Stimulated activated naive CD4-positive, alpha-beta T cell (primary cell): ENCODE measurements around the gene NSD1.

Experiments
- DNase-seq, 6 experiments: peaks; one replicate each; lab custom pipeline; 2025; lab: John Stamatoyannopoulos, UW

The NSD1 gene

DNA sequence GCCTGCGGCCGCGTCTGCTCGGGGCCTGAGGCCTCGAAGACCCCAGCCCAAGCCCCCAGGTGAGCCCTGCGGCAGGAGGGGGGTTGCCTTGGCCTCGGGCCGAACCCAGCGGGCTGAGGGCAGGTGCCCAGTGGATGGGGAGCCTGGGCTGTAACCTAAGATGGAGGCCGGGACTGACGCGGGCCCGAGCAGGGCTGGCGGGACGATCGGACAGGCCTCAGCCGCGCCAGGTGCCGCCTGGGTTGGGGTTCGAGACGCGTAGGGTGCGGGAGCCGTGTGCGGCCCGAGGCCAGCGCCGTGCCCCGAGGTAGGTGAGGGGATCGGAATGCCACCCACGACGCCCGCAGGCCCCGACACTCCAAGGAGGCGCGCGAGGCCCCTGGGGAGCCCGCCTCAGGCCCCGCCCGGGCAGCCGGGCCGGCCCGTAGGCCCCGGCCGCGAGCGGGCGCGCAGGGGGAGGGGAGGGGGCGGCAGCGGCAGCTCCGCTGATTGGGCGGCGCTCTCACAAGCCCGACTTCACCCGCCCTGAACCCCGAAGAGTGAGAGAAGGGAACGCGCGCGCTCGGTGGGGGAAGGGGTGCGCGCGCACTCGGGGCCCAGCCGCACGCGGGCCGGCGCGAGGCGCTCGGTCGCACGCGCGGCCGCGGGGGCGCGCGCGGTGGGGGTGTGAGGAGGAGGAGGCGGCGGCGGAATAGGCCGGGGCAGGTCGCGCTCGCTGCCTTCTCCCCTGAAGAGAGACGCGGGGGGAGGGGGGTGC, at the start of gene NSD1:
NSD1 (plus strand) TSS at position 678 of the 757 bp plus-strand sequence. CDS start 1,331 bp downstream, outside the sequence.
- peak; percentile 83 to 93 (median 86) for DNase-seq

DNA sequence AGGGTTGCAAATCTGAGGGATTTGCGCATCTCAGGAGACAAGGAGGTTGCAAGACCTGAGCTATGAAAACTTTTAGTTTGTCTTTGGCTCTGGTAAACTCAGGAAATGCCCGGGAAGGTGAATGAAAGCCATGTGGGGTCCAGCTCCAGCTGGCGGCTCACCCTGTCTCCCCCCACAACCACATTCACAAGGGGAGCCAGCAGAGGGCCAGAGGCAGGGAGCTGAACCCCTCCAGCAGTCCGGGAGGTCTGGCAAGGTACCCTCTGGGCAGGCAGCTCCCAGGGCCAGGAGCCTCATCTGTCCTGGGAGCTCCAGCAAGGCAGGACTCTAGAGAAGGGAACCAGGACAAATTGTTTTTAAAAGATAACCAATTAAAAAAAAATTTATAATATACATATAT, 49.4 kb upstream of the NSD1 start:
- DNase-seq, result no peak

- no peak for DNase-seq
Measured at GRCh38 chr5:177085985-177086653, 47.5 kb upstream of the NSD1 start.

DNA sequence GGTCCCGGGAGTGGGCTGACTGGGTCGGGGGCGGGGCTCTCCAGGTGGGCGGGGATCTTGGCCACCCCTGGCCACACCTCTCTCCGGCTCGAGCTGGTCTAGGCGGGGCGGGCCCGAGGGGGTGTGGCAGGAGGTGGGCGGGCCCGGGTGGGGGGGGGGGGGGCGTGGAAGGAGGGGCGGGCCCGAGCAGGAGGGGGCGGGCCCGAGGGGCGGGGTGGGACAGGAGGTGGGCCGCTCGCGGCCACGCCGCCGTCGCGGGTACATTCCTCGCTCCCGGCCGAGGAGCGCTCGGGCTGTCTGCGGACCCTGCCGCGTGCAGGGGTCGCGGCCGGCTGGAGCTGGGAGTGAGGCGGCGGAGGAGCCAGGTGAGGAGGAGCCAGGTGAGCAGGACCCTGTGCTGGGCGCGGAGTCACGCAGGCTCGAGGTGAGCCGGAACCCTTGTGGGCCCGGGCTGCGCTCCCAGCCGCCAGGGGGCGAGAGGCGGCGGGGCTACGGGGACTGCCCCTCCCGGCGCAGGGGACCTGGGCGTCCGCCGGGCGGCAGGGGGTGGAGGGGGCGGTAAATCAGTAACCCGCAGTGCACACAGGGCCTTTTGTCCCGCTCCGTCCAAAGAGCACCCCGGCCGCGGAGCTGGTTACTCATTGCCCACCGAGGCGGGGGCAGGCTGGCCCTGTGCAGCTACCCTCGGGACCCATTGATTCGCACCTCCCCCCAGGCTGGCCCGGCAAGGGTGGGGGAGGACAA, 46.7 kb upstream of the NSD1 start, which contains the start of gene FGFR4:
FGFR4 (plus strand) TSS at position 262 of the 744 bp plus-strand sequence. CDS start 2,688 bp downstream, outside the sequence.
- peak; percentile 45 to 86 (median 74) for DNase-seq

GRCh38 chr5:177087398-177088005, 46.1 kb upstream of the NSD1 start:
- no peak for DNase-seq

GRCh38 chr5:177089127-177089526, 44.4 kb upstream of the NSD1 start:
- DNase-seq, result no peak

DNA sequence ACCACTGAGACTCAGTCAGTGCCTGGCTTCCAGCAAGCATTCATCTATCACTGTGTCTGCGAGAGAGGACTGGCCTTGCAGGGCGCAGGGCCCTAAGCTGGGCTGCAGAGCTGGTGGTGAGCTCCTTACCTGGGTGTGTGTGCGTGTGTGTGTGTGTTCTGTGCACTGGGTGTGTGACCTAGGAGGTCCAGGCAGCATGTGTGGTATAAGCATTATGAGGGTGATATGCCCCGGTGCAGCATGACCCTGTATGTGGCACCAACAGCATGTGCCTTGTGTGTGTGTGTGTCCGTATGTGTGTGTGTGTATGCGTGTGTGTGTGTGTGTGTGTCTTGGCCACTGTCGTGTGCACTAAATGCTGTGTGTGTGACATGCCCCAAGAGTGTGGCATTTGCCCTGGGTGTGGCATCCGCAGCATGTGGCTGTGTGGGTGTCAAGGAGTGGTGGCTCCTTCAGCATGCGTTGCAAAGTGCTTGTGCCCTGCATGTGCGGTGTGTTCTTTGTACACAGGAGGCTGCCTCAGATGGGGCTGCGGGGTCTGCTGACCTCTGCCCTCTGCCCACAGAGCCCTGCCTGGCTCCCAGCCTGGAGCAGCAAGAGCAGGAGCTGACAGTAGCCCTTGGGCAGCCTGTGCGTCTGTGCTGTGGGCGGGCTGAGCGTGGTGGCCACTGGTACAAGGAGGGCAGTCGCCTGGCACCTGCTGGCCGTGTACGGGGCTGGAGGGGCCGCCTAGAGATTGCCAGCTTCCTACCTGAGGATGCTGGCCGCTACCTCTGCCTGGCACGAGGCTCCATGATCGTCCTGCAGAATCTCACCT, 43.5 kb upstream of the NSD1 start:
- DNase-seq, result no peak

DNA sequence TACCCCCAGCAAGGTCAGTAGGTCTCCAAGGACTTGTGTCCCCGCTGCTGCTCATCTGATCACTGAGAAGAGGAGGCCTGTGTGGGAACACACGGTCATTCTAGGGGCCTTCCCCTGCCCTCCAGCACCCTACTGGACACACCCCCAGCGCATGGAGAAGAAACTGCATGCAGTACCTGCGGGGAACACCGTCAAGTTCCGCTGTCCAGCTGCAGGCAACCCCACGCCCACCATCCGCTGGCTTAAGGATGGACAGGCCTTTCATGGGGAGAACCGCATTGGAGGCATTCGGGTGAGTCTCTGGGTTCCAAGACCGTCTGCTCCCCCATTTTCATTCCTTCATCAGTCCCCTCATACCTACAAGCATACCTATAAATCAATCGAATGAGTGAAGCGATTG, 42.8 kb upstream of the NSD1 start:
- DNase-seq, result no peak

GRCh38 chr5:177091232-177091631, 42.3 kb upstream of the NSD1 start:
- no peak for DNase-seq

DNA sequence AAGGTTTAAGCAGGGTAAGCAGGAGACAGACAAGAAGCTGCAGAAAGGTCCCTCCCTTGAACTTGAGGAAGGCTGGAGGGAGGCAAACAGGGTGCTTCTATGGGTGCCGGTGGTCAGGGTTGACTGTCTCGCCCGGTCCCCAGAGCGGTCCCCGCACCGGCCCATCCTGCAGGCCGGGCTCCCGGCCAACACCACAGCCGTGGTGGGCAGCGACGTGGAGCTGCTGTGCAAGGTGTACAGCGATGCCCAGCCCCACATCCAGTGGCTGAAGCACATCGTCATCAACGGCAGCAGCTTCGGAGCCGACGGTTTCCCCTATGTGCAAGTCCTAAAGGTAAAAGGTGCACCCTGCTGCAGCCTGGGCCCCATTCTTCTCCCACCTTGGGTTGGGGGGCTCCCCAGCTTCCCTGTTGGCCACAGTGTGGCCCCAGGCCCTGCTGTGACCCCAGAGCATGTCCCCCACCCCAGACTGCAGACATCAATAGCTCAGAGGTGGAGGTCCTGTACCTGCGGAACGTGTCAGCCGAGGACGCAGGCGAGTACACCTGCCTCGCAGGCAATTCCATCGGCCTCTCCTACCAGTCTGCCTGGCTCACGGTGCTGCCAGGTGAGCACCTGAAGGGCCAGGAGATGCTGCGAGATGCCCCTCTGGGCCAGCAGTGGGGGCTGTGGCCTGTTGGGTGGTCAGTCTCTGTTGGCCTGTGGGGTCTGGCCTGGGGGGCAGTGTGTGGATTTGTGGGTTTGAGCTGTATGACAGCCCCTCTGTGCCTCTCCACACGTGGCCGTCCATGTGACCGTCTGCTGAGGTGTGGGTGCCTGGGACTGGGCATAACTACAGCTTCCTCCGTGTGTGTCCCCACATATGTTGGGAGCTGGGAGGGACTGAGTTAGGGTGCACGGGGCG, 41.1 kb upstream of the NSD1 start:
- no peak for DNase-seq

DNA sequence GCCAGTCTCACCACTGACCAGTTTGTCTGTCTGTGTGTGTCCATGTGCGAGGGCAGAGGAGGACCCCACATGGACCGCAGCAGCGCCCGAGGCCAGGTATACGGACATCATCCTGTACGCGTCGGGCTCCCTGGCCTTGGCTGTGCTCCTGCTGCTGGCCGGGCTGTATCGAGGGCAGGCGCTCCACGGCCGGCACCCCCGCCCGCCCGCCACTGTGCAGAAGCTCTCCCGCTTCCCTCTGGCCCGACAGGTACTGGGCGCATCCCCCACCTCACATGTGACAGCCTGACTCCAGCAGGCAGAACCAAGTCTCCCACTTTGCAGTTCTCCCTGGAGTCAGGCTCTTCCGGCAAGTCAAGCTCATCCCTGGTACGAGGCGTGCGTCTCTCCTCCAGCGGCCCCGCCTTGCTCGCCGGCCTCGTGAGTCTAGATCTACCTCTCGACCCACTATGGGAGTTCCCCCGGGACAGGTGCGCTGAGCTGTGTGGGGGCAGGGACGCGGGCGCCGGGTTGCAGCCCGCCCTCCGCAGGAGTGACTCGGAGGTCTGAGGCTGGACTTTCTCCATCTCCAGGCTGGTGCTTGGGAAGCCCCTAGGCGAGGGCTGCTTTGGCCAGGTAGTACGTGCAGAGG, 40.4 kb upstream of the NSD1 start:
- DNase-seq, result no peak

- DNase-seq, result no peak
Measured at GRCh38 chr5:177093803-177094202, 39.8 kb upstream of the NSD1 start.

DNA sequence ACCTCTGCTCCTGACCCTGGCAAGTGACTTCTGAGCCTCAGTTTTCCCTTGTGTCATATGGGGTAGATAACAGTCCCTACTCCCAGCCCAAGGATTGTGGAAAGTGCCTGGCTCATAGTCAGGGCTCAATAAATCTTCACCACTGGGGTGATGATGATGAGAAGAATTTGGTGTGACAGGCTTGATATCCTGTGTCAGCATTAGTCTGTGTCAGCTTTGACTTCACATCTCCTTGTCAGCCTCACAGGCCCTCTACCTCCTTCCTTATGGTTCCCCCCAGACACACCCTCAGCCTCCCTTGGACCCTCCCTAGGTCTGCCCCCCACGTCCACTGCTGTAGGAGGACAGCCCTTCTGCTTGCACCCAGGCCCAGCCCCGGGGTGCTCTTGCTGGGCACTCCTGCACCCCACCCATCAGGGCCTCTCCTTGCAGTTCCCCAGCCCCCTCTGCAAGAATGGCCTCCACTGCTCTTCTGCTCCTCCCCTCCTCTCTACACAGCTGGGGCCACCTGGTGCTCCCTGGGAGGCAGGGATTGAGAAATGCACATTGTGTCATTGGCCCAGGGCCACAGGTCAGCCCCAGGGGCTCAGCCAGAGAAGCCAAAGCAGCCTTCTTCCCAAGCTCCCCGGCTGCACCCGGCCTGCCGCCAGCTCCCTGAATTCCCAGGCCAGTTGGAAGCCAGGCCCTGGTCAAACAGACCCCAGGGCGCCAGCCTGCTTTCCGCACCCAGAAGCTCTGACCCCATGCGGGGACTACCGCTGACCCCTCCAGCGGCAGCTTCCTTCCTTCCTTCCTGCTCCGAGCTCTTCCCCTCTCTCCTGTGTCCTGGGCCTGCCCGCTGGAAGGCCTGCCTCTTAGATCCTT, 39.1 kb upstream of the NSD1 start:
- no peak for DNase-seq

DNA sequence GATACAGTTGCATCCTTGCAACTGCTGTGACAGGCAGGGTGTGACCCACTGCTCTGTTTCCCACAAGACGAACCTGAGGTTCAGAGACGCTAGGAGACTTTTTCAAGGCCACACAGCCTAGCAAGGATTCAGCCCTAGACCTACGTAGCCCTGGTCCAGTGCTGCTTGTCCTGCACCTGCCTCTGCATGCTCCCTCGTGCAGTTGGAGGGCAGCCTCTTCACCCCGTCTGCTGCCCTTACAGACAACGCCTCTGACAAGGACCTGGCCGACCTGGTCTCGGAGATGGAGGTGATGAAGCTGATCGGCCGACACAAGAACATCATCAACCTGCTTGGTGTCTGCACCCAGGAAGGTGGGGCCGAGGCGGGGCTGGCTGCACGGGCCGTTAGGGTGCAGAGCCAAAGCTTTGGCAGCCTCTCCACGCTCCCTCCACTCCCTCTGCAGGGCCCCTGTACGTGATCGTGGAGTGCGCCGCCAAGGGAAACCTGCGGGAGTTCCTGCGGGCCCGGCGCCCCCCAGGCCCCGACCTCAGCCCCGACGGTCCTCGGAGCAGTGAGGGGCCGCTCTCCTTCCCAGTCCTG, 38.4 kb upstream of the NSD1 start:
- no peak for DNase-seq

- no peak for DNase-seq
Measured at GRCh38 chr5:177096162-177097015, 37.2 kb upstream of the NSD1 start.

DNA sequence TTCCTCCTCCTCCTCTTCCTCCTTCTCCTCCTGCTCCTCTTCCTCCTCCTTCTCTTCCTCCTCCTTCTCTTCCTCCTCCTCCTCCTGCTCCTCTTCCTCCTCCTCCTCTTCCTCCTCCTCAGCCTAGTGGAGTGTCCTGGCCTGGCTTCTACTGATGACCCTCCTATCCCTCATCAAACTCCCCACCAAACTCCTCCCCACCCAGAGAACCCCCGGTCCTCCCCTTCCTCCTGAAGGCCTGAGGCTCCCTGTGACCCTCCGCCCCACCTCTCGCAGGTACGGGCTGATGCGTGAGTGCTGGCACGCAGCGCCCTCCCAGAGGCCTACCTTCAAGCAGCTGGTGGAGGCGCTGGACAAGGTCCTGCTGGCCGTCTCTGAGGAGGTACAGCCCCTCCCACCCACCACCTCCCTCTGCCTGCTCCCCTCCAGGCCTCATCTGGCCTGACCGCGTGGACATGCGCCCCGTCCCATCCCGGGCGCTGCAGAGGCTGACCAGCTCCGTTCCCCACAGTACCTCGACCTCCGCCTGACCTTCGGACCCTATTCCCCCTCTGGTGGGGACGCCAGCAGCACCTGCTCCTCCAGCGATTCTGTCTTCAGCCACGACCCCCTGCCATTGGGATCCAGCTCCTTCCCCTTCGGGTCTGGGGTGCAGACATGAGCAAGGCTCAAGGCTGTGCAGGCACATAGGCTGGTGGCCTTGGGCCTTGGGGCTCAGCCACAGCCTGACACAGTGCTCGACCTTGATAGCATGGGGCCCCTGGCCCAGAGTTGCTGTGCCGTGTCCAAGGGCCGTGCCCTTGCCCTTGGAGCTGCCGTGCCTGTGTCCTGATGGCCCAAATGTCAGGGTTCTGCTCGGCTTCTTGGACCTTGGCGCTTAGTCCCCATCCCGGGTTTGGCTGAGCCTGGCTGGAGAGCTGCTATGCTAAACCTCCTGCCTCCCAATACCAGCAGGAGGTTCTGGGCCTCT, 36.3 kb upstream of the NSD1 start:
- DNase-seq, result no peak
